Panc1 (cell line): ENCODE data around the gene SDK2.

Experiments
- CTCF ChIP-seq: fragments of 450-650 bp; IDR thresholded peaks from 2 replicates; pipeline ENCODE4 v1.5.1; 2017; ENCODE audit warnings: mild to moderate bottlenecking
- POLR2AphosphoS5 ChIP-seq: IDR thresholded peaks from 2 replicates; pipeline ENCODE4 v1.6.1; 2012; ENCODE audit warnings: mild to moderate bottlenecking, low read depth, low read length, moderate library complexity
- REST ChIP-seq, 2 experiments: IDR thresholded peaks; 2 replicates each; pipeline ENCODE4 v1.6.1; 2011 to 2012; ENCODE audit warnings: low read depth in 2 of 2, control low read depth in 1 of 2, low read length in 1 of 2, mild to moderate bottlenecking in 1 of 2, moderate library complexity in 1 of 2; ENCODE audit not compliant: insufficient read depth in 1 of 2
- SIN3A ChIP-seq: IDR thresholded peaks from 2 replicates; pipeline ENCODE4 v1.6.1; 2012; ENCODE audit warnings: low read depth, mild to moderate bottlenecking, low read length, moderate library complexity, borderline replicate concordance; ENCODE audit not compliant: insufficient read depth
- TCF7L2 ChIP-seq: IDR thresholded peaks from 2 replicates; pipeline ENCODE4 v1.6.1; 2011; ENCODE audit warnings: mild to moderate bottlenecking, low read depth, low read length, inconsistent platforms

GRCh38 chr17:73555199-73555960 is 88.9 kb downstream of the SDK2 start:
- TF ChIP-seq REST (IDR thresholded peaks at IDR 0.05; ENCODE audit: insufficient read depth in 1 of 2, low read depth in 2 of 2, low read length in 1 of 2) (no peak), CTCF (no peak), POLR2AphosphoS5 (no peak), TCF7L2 (no peak), SIN3A (no peak)
